Airway epithelial cell (primary cell): ENCODE measurements around the gene ADAP2. TPM values are rescaled to one million over a fixed set of nuclear protein-coding genes. Genes with fewer than 3 reads are reported as not detected.

ENCODE experiments used
- total RNA-seq: library from RNA; depleted of rRNA; stranded (reverse); fragments of >200 nt; gene quantifications from 2 replicates; pipeline ENCODE4 v1.2.3, GENCODE V29; 2015

The ADAP2 gene
- 6.6 and 6.8 TPM in 2 replicates for total RNA-seq

GRCh38 chr17:30921544-30922196, at the start of gene ADAP2:
TSS of gene ADAP2 (plus strand) at chr17:30921945. CDS start at chr17:30922015, 70 bp downstream.

GRCh38 chr17:30906101-30906911, 15.4 kb upstream of the ADAP2 start, which contains the start of gene TEFM:
TSS of gene TEFM (minus strand) at chr17:30906238. CDS start at chr17:30906198, 40 bp downstream.

GRCh38 chr17:30970831-30971567, 49.3 kb downstream of the ADAP2 start, which contains the start of gene RNF135:
TSS of gene RNF135 (plus strand) at chr17:30971039. CDS start at chr17:30971074, 35 bp downstream.

Other genes starting within 250 kb of the ADAP2 start
- 14.0 and 14.4 TPM in 2 replicates for gene CRLF3, start 97.3 kb upstream of the ADAP2 start, total RNA-seq
- 4.7 and 5.1 TPM in 2 replicates for gene ATAD5, start 90.0 kb upstream of the ADAP2 start, total RNA-seq
- gene TEFM, start 15.7 kb upstream of the ADAP2 start, total RNA-seq, result 4.5 and 7.3 TPM in 2 replicates
- 13.7 and 15.7 TPM in 2 replicates for gene RNF135, start 49.1 kb downstream of the ADAP2 start, total RNA-seq
- gene NF1, start 173.0 kb downstream of the ADAP2 start, total RNA-seq, result 23.8 and 28.1 TPM in 2 replicates